Activated CD4-positive, alpha-beta T cell treated with anti-CD3 and anti-CD28 coated beads, Interleukin-2, amount 50 U/mL, for 16 hours (primary cell): ENCODE measurements around the gene MMP14.

ENCODE experiments used
- DNase-seq: peaks from one replicate; pipeline ENCODE4 v3.0.0-alpha.2; 2020

MMP14 gene

DNA sequence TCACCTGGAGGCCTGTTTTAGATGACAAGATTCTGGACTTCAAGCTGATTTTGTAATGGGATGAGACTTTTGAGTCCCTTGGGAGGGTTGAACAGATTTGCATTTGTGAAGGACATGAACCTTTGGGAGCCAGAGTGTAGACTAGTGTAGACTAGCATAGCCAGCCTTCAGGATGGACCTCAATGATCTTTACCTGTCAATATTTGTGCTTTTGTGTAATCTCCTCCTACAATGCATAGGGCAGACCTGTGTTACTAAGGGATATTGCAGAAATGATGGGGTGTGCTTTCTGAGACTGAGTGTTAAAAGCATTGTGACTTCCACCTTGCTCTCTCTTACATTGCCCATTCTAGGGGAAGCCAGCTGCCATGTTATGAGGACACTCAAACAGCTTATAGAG, 25.3 kb downstream of the MMP14 start:
- DNase-seq: no peak

DNA sequence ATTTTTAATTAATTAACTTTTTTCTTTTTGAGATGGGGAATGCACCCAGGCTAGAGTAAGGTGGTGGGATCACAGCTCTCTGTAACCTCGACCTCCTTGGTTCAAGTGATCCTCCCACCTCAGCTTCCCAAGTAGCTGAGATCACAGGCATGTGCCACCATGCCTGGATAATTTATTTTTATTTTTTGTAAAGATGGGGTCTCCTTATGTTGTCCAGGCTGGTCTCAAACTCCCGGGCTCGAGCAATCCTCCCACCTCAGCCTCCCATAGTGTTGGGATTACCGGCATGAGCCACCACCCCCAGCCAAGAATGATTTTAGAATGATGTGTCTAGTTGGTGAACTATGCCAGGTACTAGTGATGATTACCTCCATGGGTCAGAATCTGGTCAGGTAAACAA, 28.6 kb downstream of the MMP14 start:
- DNase-seq: no peak

GRCh38 chr14:22865424-22866405, 29.3 kb downstream of the MMP14 start:
- no peak for DNase-seq

- no peak for DNase-seq
Measured at GRCh38 chr14:22866874-22867273, 30.5 kb downstream of the MMP14 start.

- DNase-seq: peak; percentile 78
Measured at GRCh38 chr14:22870811-22871223, 34.4 kb downstream of the MMP14 start.

GRCh38 chr14:22871224-22872032, 35.0 kb downstream of the MMP14 start, which contains the start of gene LRP10:
LRP10 (plus strand) TSS chr14:22871740; CDS start chr14:22872304, 564 bp downstream.
- DNase-seq: peak; percentile 86

GRCh38 chr14:22872033-22872832, 35.8 kb downstream of the MMP14 start:
- peak; percentile 79 for DNase-seq

DNA sequence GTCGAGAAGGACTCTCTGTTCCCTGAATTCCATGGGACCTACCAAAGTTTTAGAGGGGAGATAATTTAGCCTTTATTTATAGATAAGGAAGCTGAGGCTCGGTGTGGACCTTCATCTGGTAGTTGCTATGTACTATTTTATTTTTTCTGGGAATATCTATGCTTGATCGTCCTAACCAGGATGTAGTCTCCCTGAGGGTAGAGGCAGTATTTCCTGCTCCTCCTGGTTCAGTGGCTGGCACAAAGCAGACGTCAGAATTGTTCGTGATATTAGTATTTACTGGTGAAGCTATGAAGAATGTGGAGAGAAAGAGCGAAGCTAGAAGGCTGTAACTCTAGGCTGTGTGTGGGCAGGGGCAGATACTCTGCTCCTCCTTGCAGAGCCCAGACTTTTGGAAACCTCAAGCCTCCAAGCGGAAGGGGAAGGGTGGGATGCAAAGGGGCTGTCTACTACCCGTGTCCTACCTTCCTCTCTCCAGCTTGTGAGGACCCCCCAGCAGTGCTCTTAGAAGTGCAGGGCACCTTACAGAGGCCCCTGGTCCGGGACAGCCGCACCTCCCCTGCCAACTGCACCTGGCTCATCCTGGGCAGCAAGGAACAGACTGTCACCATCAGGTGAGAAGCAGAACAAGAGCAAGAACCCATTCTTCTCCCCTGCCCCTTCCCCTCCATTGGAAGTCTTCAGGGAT, 36.6 kb downstream of the MMP14 start:
- DNase-seq: no peak

GRCh38 chr14:22875003-22875747, 38.8 kb downstream of the MMP14 start:
- no peak for DNase-seq

DNA sequence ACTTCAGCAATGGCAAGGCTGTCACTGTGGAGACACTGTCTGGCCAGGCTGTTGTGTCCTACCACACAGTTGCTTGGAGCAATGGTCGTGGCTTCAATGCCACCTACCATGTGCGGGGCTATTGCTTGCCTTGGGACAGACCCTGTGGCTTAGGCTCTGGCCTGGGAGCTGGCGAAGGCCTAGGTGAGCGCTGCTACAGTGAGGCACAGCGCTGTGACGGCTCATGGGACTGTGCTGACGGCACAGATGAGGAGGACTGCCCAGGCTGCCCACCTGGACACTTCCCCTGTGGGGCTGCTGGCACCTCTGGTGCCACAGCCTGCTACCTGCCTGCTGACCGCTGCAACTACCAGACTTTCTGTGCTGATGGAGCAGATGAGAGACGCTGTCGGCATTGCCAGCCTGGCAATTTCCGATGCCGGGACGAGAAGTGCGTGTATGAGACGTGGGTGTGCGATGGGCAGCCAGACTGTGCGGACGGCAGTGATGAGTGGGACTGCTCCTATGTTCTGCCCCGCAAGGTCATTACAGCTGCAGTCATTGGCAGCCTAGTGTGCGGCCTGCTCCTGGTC, 39.4 kb downstream of the MMP14 start:
- DNase-seq: no peak

- no peak for DNase-seq
Measured at GRCh38 chr14:22877000-22877501, 40.7 kb downstream of the MMP14 start.

- no peak for DNase-seq
Measured at GRCh38 chr14:22878271-22879246, 42.2 kb downstream of the MMP14 start.

DNA sequence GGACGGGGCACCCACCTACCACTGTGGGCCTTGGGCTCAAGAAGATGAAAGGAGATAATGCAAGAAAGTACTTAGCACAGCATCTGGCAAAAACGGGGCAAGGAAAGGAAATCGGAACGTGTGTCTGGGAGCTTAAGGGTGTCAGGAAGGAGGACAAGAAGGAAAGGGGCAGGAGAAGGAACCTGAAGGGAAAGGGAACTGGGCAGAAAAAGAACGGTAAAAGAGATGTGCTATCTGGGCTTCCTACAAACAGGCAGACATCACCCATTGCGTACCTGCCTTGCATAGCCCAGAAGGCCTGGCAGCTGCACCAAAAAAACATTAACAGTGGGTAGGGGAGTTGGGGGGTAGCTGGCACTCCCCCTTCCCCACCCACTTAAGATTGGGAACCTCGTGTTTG, 45.7 kb downstream of the MMP14 start:
- no peak for DNase-seq

DNA sequence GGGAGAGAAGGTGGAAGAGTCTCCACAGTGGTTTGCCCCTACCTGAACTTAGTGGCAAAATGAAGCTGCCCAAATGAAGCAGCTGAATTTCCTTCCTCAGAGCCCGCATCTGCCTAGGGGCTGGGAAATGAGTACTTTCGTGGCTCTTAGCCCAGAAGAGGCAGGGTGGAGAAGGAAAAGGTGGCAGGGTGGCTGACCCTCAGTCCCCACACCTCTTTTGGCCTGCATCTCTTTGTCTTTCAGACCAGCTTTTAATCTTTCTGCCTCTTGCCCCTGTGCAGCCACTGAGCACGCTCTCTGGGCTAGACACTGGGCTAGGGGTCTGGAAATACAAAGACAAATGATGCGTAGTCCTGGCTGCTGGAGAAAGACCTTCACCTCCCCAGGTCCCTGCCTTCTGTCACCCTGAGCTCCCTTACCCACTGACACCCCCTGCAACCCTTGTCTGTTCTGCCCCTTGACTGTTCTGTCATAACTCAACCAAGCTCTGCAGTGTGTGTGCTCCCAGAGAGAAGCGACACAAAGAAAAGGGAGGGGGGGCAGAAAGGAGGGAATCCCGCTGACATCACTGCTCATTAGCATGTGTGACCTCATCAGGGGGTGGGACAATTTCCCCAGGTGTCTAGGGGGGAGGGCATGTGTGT, 46.3 kb downstream of the MMP14 start:
- DNase-seq: no peak

DNA sequence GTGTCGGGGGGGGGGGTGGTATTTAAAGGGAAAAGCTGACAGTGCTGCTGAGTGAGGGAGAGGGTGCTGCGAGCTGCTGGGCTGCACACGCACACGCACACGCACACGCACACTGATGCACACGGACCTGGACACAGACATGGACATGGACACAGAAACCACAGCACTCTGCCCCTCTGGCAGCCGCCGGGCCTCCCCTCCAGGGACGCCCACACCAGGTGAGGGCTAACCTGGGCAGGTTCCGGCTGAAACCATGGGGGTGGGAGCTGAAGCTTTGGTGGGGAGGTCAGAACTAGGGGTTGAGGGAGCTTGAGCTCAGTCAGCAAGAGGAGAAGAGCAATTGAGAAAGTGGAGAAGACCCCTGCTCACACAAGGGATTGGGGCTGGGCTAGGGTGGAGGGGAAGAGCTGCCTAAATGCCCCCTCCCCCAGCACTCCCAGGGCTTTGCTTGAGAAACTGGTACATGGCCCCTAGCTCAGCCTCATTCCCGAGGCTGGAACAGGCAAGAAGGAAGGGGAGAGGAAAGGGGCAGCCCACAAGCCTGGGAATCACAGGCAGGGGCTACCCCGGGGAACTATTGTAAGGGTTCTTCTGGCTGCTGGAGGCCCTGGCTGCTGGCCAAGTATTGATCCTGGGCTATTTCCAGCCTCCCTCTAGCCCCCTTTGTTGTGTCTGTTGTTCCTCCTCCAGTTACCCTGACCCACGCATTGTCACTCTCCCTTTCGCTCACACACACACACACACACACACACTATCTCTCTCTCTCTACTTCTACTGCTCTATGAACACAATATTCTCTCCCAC, 47.0 kb downstream of the MMP14 start, which contains the start of gene REM2:
Gene REM2 (plus strand): TSS at position 50 of the 804 bp plus-strand sequence. CDS start 66 bp downstream, at position 116.
- no peak for DNase-seq

DNA sequence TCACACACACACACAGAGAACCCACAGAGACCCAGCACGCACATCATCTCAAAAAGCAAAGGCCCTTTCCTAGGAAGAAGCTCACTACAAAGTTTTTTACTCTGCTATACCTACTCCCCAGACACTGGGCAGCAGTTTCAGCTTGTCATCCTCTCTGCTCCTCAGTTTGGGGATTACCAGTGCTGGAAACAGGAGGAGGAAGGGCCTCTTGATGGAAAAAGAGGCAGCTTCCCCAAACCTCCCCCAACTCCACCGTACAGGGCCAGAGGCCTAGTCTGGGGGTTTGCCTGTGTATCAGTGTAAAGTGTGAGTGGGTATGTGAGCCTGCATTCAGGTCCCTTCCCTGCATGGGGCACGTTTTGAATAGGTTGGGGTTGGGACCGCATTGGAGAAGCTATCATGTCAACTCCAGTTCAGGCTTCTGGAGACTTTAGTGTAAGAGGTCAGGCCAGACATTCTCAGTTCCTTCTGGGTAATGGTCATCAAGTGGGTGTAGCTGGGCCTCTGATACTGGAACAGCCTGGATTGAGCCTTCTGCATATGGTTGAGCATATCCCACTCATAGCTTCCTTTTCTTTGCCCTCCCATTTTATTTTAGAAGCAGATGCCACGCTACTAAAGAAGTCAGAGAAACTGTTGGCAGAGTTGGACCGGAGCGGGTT, 47.8 kb downstream of the MMP14 start:
- no peak for DNase-seq

DNA sequence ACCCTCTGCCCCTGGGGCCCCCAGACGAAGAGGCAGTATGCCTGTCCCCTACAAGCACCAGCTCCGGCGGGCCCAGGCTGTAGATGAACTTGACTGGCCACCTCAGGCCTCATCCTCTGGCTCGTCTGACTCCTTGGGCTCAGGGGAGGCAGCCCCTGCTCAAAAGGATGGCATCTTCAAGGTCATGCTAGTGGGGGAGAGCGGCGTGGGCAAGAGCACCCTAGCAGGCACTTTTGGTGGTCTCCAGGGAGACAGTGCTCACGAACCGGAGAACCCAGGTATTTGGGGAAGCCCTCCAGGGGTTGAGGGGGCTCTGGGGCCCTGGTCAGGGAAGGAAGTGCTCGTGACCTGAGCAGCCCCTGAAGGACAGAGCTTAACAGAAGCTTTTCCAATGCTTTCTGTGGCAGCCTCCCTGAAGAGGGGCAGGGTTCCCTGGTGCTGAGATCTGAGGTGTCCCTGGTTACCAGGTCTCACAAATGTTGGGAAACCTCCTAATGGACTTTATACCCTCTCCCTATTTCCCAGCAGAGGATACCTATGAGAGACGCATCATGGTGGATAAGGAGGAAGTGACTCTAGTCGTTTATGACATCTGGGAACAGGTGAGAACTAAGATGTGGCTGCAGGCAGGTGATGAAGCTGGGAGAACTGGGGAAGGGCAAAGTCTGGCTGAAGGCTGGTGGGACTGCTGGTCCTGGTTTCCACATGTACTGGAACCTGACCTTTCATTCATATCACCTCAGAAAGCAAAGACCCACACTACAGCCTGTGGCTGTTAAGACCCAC, 48.5 kb downstream of the MMP14 start:
- DNase-seq: no peak
